Measurements from ENCODE around the gene AMZ1.

- no peak for TF ChIP-seq CTCF (IDR thresholded peaks at IDR 0.05)
- no peak for TF ChIP-seq EP300 (IDR thresholded peaks at IDR 0.05)
- no peak for TF ChIP-seq POLR2A (IDR thresholded peaks at IDR 0.05)
These were observed 38.0 kb upstream of the AMZ1 start for GRCh38 chr7:2649991-2650390.

Data from ovary (tissue), 3 donors.